Measurements from ENCODE around the gene DSCAM. TPM values are rescaled to one million over a fixed set of nuclear protein-coding genes. Genes with fewer than 3 reads are reported as not detected.

The DSCAM gene
- total and polyA plus RNA-seq, 2 experiments from 2014 or later = 0.07 TPM; not detected in 1

DNA sequence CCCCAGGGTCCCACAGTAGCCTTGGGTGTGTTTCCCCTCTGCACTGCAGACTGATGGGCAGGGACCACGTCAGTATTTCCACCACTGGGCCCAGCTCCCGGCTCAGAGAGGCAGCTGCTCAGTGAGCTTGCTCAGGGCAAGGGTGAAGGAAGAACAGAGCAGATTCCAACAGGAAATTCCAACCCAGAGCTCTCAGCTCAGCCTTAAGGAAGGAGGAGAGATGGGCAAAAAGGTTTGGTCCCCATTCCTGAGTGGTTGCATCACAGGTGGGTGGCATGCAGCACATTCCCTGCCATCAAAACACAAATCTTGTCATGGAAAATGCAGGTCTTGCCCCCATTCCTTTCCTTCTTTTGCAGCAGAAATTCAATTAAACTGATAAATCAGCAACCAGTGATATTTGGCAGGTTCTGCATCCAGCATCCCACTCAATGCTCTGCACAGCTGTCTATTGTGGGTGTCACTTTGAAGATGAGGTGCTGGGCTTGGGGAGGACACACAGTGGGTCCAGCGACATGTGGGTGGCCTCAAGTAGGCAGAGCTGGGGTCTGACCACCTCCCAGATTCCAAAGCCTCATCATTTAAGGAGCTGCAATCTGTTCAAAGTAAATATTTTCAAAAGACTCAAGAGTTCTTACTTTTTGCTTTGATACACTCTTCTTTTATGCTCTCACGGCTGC lies 315.4 kb downstream of the DSCAM start:
- no peak overlapping the region for H3K4me3 Mint-ChIP-seq
- Histone ChIP-seq H3K27ac (ENCODE audit: low read depth) (no peak overlapping the region), H3K4me3 (no peak overlapping the region), H3K4me1 (ENCODE audit: insufficient read depth) (no peaks in the 10 kb centered on the region), H3K79me2 (replicated peaks; ENCODE audit: insufficient read depth) (no peaks in the 10 kb centered on the region), H4K20me1 (replicated peaks; ENCODE audit: insufficient read depth) (no peaks in the 10 kb centered on the region), H3K36me3 (ENCODE audit: insufficient read depth) (peaks cover 3% of the 10 kb centered on the region; the same call in 1 of the 2 replicates), H3F3A (replicated peaks; ENCODE audit: low read depth) (no peaks in the 10 kb centered on the region), H3K4me2 (no peak overlapping the region), H2AFZ (no peak overlapping the region), H3K27me3 (ENCODE audit: insufficient read depth) (no peaks in the 10 kb centered on the region), H3K9me2 (ENCODE audit: insufficient read depth) (no peaks in the 10 kb centered on the region)
- peaks cover 93% of the 10 kb centered on the region for H3K9me3 Mint-ChIP-seq
- no peak for ATAC-seq
- H3K27ac Mint-ChIP-seq = no peak overlapping the region
- peak; percentile 2 for DNase-seq (ENCODE audit: low spot score)
- peaks cover 14% of the 10 kb centered on the region for H3K36me3 Mint-ChIP-seq (ENCODE audit: low read depth)
- H3K4me1 Mint-ChIP-seq = no peaks in the 10 kb centered on the region
- TF ChIP-seq, protein P1, sequence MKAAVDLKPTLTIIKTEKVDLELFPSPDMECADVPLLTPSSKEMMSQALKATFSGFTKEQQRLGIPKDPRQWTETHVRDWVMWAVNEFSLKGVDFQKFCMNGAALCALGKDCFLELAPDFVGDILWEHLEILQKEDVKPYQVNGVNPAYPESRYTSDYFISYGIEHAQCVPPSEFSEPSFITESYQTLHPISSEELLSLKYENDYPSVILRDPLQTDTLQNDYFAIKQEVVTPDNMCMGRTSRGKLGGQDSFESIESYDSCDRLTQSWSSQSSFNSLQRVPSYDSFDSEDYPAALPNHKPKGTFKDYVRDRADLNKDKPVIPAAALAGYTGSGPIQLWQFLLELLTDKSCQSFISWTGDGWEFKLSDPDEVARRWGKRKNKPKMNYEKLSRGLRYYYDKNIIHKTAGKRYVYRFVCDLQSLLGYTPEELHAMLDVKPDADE (IDR thresholded peaks at IDR 0.05) = no peak
- TF ChIP-seq CREB1 (CRISPR knock-in tag; IDR thresholded peaks at IDR 0.05; ENCODE audit: low read depth) (no peak), NANOG (IDR thresholded peaks at IDR 0.05; ENCODE audit: borderline replicate concordance) (no peak), ZNF114 (CRISPR knock-in tag; IDR thresholded peaks at IDR 0.05) (no peak), STAT1 (IDR thresholded peaks at IDR 0.05; ENCODE audit: unreplicated experiment) (no peak), JUNB (IDR thresholded peaks at IDR 0.05; ENCODE audit: unreplicated experiment) (no peak)
- TF ChIP-seq, protein P2, sequence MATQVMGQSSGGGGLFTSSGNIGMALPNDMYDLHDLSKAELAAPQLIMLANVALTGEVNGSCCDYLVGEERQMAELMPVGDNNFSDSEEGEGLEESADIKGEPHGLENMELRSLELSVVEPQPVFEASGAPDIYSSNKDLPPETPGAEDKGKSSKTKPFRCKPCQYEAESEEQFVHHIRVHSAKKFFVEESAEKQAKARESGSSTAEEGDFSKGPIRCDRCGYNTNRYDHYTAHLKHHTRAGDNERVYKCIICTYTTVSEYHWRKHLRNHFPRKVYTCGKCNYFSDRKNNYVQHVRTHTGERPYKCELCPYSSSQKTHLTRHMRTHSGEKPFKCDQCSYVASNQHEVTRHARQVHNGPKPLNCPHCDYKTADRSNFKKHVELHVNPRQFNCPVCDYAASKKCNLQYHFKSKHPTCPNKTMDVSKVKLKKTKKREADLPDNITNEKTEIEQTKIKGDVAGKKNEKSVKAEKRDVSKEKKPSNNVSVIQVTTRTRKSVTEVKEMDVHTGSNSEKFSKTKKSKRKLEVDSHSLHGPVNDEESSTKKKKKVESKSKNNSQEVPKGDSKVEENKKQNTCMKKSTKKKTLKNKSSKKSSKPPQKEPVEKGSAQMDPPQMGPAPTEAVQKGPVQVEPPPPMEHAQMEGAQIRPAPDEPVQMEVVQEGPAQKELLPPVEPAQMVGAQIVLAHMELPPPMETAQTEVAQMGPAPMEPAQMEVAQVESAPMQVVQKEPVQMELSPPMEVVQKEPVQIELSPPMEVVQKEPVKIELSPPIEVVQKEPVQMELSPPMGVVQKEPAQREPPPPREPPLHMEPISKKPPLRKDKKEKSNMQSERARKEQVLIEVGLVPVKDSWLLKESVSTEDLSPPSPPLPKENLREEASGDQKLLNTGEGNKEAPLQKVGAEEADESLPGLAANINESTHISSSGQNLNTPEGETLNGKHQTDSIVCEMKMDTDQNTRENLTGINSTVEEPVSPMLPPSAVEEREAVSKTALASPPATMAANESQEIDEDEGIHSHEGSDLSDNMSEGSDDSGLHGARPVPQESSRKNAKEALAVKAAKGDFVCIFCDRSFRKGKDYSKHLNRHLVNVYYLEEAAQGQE (IDR thresholded peaks at IDR 0.05; ENCODE audit: unreplicated experiment) = no peak
- peaks cover 6% of the 10 kb centered on the region for H3K27me3 Mint-ChIP-seq (ENCODE audit: insufficient read depth, low read depth, poor library complexity)

DNA sequence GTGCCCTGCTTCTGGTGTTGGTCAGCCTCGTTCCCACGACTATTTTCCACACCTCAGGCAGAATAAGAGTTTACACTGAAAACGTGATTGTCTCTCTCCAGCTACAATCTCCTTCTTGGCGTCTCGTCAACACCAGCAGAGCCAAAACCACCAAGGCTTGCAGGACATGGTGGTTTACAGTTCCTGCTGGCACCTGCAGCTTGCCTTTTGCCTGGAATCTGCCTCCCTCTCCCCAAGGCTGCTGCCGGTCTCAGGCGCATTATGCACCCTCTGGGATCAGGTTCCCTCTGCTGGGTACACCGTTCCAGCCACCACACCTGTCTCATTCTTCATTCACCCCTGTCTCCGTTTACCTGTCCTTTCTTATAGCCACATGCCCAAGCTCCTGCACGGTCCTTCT lies 315.9 kb downstream of the DSCAM start:
- ATAC-seq (no peak), DNase-seq (ENCODE audit: low spot score) (no peak)
- no peak overlapping the region for H3K4me3 Mint-ChIP-seq
- Histone ChIP-seq H3K36me3 (ENCODE audit: insufficient read depth) (peaks cover 3% of the 10 kb centered on the region; the same call in 1 of the 2 replicates), H3F3A (replicated peaks; ENCODE audit: low read depth) (no peaks in the 10 kb centered on the region), H3K4me1 (ENCODE audit: insufficient read depth) (no peaks in the 10 kb centered on the region), H2AFZ (no peak overlapping the region), H3K4me3 (no peak overlapping the region), H3K27me3 (ENCODE audit: insufficient read depth) (no peaks in the 10 kb centered on the region), H3K79me2 (replicated peaks; ENCODE audit: insufficient read depth) (no peaks in the 10 kb centered on the region), H3K27ac (ENCODE audit: low read depth) (no peak overlapping the region), H3K9me2 (ENCODE audit: insufficient read depth) (no peaks in the 10 kb centered on the region), H3K4me2 (no peak overlapping the region), H4K20me1 (replicated peaks; ENCODE audit: insufficient read depth) (no peaks in the 10 kb centered on the region)
- H3K36me3 Mint-ChIP-seq (ENCODE audit: low read depth) = peaks cover 14% of the 10 kb centered on the region
- peaks cover 96% of the 10 kb centered on the region for H3K9me3 Mint-ChIP-seq
- peaks cover 6% of the 10 kb centered on the region for H3K27me3 Mint-ChIP-seq (ENCODE audit: insufficient read depth, low read depth, poor library complexity)
- no peak overlapping the region for H3K27ac Mint-ChIP-seq
- H3K4me1 Mint-ChIP-seq = no peaks in the 10 kb centered on the region
- TF ChIP-seq, protein P2 (IDR thresholded peaks at IDR 0.05; ENCODE audit: unreplicated experiment) = no peak
- TF ChIP-seq ZNF331 (CRISPR knock-in tag; IDR thresholded peaks at IDR 0.05; ENCODE audit: low read depth) (no peak), ZNF114 (CRISPR knock-in tag; IDR thresholded peaks at IDR 0.05) (no peak), CREB1 (CRISPR knock-in tag; IDR thresholded peaks at IDR 0.05; ENCODE audit: low read depth) (no peak), EZH2phosphoT487 (IDR thresholded peaks at IDR 0.05; ENCODE audit: unreplicated experiment) (no peak), EZH2 (IDR thresholded peaks at IDR 0.05; ENCODE audit: low read depth, unreplicated experiment) (no peak), STAT1 (IDR thresholded peaks at IDR 0.05; ENCODE audit: unreplicated experiment) (no peak), JUNB (IDR thresholded peaks at IDR 0.05; ENCODE audit: unreplicated experiment) (no peak)
- TF ChIP-seq, protein P1 (IDR thresholded peaks at IDR 0.05) = no peak

Measured in GM23338 (cell line).